Activated CD8-positive, alpha-beta memory T cell treated with anti-CD3 and anti-CD28 coated beads for 24 hours (primary cell): ENCODE results near the gene ATG7.
"Not testable (repeated sequence)": the region's sequence is repeated elsewhere in the genome, so short reads cannot be mapped to it uniquely, and the experiment has no call there.

Source experiments
- DNase-seq: peaks from one replicate; pipeline ENCODE4 v3.0.0-alpha.2; 2020

ATG7 gene

GRCh38 chr3:11255537-11255936 lies 16.7 kb upstream of the ATG7 start:
- DNase-seq: not testable (repeated sequence)

- no peak for DNase-seq
Observed at GRCh38 chr3:11258958-11259357, 13.2 kb upstream of the ATG7 start.

DNA sequence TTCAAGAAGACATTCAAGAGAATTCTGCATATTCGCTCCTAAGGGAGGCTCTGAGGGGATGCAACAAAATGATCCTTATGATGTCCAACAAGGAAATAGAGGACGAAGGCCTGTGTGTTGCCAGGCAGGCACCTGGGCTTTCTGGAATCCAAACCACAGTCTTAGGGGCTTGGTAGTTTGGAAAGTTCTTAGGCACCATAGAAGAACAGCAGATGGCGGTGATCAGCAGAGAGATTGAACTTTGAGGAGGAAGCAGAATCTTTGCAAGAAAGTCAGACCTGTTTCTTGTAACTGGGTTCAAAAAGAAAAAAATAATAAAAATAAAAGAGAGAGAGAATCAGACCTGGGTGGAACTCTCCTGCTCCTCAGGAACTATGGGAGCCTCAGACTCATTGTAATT lies 11.7 kb upstream of the ATG7 start:
- no peak for DNase-seq

GRCh38 chr3:11269007-11269406 lies 3.2 kb upstream of the ATG7 start:
- no peak for DNase-seq

DNA sequence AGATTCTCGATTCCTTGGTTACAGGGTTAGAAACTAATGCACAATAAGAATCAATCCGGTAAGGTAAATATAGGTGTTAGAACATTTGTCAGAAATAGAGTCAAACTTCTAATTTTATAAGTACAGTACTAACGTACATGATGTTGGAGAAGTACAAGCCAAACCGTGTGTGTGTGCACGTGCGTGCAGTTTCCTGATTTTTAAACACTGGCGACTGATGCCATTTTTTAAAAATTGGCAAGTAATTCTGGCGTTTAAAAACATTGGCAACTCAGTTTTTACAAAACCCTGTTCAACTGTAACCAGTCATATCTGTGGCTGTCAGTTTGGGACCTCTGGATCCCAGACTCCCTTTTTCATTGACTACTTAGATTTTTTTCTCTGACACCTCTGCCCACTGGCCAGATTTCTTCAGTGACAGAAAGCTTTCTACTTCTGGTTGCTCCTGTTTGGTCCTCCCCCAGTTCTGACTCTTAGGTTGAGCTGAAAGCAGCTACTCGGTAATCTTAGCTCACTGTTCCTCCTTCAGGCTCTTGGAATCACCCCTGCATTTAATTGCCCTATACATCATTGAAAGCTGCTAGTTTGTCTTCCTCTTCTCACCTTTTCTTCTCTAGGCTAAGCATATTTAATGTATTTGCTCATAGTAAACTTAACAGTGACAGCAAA lies 843 bp downstream of the ATG7 start:
- DNase-seq: no peak

DNA sequence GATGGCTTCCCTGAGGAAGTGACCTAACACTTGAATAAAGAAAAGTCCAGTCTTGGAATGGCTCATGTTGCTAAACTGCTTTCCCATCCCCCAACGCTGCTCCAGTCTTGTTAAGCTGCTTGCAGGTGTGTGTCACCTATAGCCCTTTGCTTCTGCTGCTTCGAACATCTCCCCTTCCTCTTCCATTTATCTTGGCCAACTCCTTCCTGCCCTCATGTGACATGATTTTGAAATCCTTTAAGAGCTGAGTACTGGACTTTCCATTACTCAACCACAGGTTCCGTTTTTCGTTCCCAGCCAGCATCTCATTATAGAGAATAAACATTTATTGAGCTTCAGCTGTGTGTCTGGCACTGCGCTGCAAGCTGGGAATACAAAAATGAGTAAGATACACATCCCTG lies 1.7 kb downstream of the ATG7 start:
- DNase-seq: no peak

DNA sequence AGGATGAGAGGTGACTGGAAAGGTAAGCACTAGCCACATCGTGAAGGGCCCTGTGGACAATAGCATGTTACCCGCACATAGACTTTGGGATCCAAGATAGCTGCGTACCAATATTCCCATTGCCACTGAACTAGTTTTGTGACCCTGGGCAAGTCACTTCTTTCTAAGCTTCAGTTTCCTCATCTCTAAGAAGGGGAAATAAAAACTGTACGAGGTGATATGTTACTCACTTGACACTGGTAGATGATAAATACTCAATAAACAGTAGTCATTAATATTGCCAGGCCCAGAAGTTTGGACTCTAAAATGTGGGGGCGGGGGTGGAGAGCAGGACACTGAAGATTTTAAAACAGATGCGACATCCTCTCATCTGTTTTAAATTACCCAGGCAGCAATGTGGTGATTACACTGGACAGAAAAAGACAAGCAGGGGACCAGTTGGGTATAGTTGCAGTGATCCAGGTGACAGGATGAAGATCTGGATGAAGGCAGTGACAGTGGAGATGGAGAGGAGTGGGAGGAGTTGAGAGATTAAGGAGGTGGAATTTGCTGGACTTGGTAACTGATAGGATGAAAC lies 2.5 kb downstream of the ATG7 start:
- DNase-seq: no peak

- no peak for DNase-seq
Observed at GRCh38 chr3:11275926-11276325, 3.7 kb downstream of the ATG7 start.

DNA sequence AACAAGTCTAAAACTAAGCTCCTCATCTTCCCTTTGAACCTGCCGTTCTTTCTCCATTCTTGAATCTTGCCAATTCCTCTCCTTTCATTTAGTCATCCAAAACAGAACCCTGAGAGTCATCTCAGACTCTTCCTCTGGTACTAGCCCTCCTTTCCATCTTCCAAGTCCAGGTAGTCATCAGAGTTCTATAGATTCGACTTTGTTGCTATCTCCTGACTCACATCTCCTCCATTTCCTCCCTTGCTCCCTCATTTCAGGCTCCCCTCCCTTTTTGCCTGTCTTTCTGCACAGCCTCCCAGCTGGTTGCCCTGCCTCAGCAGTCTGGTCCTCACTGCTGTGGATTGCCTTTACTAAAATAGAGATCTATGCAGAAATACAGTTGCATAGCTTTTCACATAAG lies 4.7 kb downstream of the ATG7 start:
- DNase-seq: no peak

DNA sequence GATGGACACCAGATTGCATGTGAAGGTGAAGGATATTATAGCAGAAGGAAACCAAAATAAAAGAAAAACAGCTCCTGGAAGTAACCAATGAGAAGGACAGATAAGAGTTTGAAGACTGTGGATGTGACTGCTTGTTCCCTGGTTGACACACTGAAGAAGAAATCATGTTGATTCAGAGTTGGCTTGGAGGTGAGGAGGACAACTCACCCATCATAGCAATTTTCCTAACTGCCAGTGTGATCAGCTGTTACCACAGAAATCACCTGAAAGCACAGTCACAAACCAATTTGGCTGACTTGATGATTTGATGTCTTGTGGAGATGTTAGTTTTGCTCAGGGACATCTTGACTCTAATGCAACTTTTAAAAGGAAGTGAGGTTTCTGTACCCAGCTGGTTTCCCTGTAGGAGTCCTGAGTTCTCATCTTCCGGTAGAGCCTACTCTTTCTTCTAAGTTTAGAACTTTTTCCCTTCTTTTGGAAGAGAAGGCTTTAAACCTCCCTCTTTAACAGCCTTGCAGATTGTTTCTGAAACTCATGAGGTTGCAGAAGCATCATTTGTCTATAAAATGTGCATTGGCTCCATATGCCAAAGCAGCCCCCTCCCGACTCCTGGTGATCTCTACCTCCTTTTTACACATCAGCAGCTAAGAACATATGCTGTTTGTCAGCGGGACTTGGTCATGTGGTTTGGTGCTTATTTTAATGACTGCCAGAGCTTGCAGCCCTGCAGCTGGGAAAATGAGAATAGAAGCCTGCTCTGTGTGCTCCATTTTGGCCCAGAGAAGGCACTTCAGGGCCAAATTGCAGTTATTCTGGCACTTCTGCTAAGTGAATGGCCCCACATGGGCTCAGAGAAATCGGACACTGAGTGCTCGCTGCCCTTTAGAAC lies 10.3 kb downstream of the ATG7 start:
- no peak for DNase-seq

- no peak for DNase-seq
Observed at GRCh38 chr3:11283139-11283475, 10.9 kb downstream of the ATG7 start.

GRCh38 chr3:11284011-11284410 lies 11.8 kb downstream of the ATG7 start:
- no peak for DNase-seq

GRCh38 chr3:11285471-11285870 lies 13.3 kb downstream of the ATG7 start:
- DNase-seq: no peak

GRCh38 chr3:11287404-11287803 lies 15.2 kb downstream of the ATG7 start:
- no peak for DNase-seq

- DNase-seq: no peak
Observed at GRCh38 chr3:11288021-11288491, 15.9 kb downstream of the ATG7 start.

DNA sequence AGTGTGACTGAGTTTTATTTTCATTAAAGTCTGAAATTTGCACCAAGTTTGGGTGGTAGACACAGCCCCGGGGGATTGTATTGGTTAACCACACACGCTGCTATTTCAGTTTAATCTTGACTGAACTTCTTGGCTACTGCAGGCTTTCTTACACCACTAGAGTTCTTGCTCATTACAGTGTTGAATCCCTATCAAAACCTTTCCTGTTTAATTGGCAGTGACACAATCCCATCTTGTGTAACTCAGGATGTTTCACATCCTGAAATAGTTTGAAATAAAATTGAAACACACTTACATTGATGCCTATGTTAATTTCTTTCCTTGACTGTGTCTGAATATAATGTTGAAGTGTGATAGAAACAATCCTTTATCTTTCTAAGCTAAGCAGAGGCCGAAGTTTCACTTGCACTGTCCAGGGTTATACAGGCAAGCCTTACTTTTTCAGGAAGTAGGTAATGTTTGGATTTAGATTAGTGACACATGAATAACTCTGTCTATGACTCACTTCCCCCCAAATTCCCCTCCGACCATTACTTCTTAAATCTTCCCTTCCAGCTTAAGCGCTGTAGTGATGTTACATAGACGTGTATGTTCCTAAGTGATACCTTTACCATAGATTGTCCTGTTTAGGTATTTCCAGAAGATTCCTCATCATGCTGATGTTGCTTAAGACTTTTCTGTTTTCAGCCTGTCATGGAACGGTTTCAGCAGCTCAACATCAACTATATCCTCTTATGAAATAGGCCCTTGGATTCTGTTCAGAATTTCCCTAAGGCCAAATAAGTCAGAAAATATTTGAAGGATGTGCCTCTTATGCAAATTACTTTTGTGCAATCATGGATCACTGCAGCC lies 16.8 kb downstream of the ATG7 start:
- DNase-seq: no peak

- DNase-seq: no peak
Observed at GRCh38 chr3:11289864-11290263, 17.7 kb downstream of the ATG7 start.

- no peak for DNase-seq
Observed at GRCh38 chr3:11290743-11291680, 18.8 kb downstream of the ATG7 start.

GRCh38 chr3:11291808-11292207 lies 19.6 kb downstream of the ATG7 start:
- DNase-seq: no peak

GRCh38 chr3:11297126-11297525 lies 24.9 kb downstream of the ATG7 start:
- DNase-seq: no peak

DNA sequence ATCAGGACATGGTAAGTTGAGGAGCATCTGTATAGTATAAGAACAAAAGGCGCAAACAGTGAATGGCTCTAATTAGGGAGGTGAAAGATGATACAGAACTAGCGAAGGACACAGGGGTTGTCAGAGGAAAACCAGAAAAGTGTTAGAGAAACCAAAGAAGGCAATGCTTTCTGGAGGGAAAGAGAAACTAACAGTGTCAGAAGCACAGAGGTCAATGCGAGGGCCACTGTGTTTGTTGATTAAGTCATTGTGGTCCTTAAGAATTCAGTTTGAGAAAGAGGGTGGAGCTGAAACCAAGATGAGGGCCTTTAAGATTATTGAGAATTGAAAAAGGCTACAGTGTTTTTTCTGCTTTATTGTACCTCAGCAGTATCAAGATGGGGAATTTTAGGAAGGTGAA lies 28.8 kb downstream of the ATG7 start:
- no peak for DNase-seq

DNA sequence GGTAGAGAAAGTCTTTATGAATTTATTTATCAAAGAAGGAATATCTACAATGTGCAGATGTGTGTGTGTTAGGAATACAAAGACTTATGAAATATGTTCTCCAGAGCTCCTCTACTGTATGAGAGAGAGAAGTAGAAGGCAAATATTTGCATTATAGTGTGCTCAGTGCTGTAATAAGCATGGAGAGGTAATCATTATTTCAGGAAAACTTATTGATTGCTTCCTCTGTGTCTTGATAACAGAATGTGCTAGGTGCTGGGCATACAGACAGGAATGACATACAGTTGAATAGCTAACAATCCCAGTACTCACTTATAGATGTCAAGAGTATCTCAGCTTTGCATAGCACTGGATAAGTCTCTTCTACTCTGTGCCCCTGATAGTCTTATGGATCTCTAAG lies 30.2 kb downstream of the ATG7 start:
- DNase-seq: no peak
